ENCODE data around the gene C2orf81. TPM values are rescaled to one million over a fixed set of nuclear protein-coding genes. Genes with fewer than 3 reads are reported as not detected.

The C2orf81 gene
- total RNA-seq, 1 donor from 2014 or later: 2.4 TPM

DNA sequence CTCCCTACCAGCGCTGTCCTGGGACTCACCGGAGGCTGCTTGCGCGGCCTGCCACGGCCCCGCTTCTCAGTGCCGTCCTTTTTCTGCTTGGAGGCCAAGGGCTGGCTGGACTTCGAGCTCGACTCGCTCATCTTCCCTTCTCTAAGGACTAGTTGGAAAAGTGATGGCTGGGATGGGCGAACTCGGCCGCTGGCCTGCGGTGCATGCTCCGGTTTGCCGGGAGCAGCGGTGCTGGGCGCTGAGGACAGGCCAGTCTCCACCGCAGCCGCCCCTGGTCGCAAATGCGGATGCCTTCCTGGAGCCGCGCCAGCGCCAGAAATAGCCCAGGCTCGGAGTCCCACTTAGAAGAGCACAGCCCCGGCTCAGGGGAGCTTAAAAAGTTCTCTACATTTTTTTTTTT lies 3.1 kb downstream of the C2orf81 start:
- H3K36me3 Mint-ChIP-seq (ENCODE audit: unreplicated experiment): no peaks in the 10 kb centered on the region
- DNase-seq (ENCODE audit: extremely low spot score, unreplicated experiment): no peak
- TF ChIP-seq, protein P1, sequence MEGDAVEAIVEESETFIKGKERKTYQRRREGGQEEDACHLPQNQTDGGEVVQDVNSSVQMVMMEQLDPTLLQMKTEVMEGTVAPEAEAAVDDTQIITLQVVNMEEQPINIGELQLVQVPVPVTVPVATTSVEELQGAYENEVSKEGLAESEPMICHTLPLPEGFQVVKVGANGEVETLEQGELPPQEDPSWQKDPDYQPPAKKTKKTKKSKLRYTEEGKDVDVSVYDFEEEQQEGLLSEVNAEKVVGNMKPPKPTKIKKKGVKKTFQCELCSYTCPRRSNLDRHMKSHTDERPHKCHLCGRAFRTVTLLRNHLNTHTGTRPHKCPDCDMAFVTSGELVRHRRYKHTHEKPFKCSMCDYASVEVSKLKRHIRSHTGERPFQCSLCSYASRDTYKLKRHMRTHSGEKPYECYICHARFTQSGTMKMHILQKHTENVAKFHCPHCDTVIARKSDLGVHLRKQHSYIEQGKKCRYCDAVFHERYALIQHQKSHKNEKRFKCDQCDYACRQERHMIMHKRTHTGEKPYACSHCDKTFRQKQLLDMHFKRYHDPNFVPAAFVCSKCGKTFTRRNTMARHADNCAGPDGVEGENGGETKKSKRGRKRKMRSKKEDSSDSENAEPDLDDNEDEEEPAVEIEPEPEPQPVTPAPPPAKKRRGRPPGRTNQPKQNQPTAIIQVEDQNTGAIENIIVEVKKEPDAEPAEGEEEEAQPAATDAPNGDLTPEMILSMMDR (IDR thresholded peaks at IDR 0.05): no peak

DNA sequence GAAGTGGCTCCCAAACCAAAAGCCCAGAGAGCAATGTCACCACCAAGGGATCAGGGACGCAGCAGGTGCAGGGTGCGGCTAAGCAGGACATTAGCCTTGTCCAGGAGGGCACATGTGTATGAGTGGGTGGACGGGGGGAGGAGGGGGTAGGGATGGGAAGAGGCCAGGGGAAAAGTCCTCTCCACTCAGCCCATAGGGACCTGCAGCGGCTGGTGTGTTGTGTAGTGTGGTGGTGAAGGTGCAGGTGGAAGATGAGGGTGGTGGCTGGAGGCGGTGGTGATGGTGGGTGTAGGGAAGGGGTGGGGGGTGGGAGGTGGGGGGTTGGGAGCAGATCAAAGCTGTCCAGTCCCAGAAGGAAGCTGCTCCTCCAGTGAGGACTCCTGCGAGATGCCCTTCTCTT lies 3.7 kb downstream of the C2orf81 start:
- no peak for DNase-seq (ENCODE audit: extremely low spot score, unreplicated experiment)
- TF ChIP-seq, protein P1 (IDR thresholded peaks at IDR 0.05): no peak
- Mint-ChIP-seq H3K27me3 (ENCODE audit: unreplicated experiment) (peaks cover 4% of the 10 kb centered on the region), H3K4me3 (ENCODE audit: unreplicated experiment) (no peak overlapping the region), H3K27ac (ENCODE audit: unreplicated experiment) (no peak overlapping the region), H3K4me1 (ENCODE audit: unreplicated experiment) (peaks cover 8% of the 10 kb centered on the region), H3K36me3 (ENCODE audit: unreplicated experiment) (no peaks in the 10 kb centered on the region), H3K9me3 (ENCODE audit: unreplicated experiment) (no peaks in the 10 kb centered on the region)

More for the DNA sequence above, 3.1 kb downstream of the C2orf81 start:
- H3K4me1 Mint-ChIP-seq (ENCODE audit: unreplicated experiment): peaks cover 8% of the 10 kb centered on the region
- no peak overlapping the region for H3K4me3 Mint-ChIP-seq (ENCODE audit: unreplicated experiment)
- H3K27ac Mint-ChIP-seq (ENCODE audit: unreplicated experiment): no peak overlapping the region
- H3K9me3 Mint-ChIP-seq (ENCODE audit: unreplicated experiment): no peaks in the 10 kb centered on the region
- peaks cover 4% of the 10 kb centered on the region for H3K27me3 Mint-ChIP-seq (ENCODE audit: unreplicated experiment)

DNA sequence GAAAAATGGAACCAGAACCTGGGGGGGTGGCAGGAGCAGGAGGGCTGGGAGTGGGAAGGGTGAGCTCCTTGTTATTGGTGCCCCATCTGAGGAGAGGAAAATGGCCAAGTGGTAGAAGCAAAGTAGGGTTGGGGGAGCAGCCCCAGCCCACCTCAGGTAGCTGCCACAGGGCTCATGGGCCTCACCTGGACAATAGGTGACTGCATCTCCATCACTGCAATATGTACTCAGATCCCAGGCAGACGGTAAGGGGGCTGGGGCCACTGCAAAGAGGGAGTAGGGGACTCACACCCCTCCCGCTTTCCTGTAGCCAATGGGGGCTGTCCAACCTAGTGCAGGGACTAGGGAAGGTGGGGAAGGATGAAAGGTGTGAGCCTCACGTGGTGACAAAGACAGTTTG lies 4.2 kb downstream of the C2orf81 start:
- Mint-ChIP-seq H3K4me3 (ENCODE audit: unreplicated experiment) (no peak overlapping the region), H3K36me3 (ENCODE audit: unreplicated experiment) (no peaks in the 10 kb centered on the region), H3K27ac (ENCODE audit: unreplicated experiment) (no peak overlapping the region), H3K9me3 (ENCODE audit: unreplicated experiment) (no peaks in the 10 kb centered on the region), H3K4me1 (ENCODE audit: unreplicated experiment) (peaks cover 8% of the 10 kb centered on the region), H3K27me3 (ENCODE audit: unreplicated experiment) (peaks cover 4% of the 10 kb centered on the region)
- TF ChIP-seq, protein P1 (IDR thresholded peaks at IDR 0.05): no peak
- no peak for DNase-seq (ENCODE audit: extremely low spot score, unreplicated experiment)

DNA sequence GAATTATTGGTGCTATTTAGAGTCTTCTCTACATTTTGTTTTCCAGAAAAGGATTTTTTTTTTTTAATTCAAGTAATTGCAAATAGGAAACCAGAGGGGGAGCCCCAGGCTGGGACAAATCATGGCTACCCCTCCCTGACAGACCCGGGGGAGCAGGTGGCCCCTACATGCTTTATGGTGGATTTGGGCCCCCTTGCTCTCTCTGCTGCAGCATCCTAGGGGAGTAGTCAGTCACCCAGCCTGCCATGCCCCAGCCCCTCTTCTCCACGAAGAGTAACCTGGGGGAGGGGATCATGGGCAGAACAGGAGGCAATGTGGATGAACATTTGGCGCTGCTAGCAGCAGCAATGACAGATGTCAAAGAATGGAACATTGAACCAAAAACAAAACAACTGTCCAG lies 4.6 kb downstream of the C2orf81 start:
- Mint-ChIP-seq H3K4me1 (ENCODE audit: unreplicated experiment) (peaks cover 5% of the 10 kb centered on the region), H3K36me3 (ENCODE audit: unreplicated experiment) (no peaks in the 10 kb centered on the region), H3K27ac (ENCODE audit: unreplicated experiment) (no peak overlapping the region), H3K27me3 (ENCODE audit: unreplicated experiment) (peaks cover 4% of the 10 kb centered on the region), H3K4me3 (ENCODE audit: unreplicated experiment) (no peak overlapping the region), H3K9me3 (ENCODE audit: unreplicated experiment) (no peaks in the 10 kb centered on the region)
- no peak for DNase-seq (ENCODE audit: extremely low spot score, unreplicated experiment)
- TF ChIP-seq, protein P1 (IDR thresholded peaks at IDR 0.05): peak; percentile 12

DNA sequence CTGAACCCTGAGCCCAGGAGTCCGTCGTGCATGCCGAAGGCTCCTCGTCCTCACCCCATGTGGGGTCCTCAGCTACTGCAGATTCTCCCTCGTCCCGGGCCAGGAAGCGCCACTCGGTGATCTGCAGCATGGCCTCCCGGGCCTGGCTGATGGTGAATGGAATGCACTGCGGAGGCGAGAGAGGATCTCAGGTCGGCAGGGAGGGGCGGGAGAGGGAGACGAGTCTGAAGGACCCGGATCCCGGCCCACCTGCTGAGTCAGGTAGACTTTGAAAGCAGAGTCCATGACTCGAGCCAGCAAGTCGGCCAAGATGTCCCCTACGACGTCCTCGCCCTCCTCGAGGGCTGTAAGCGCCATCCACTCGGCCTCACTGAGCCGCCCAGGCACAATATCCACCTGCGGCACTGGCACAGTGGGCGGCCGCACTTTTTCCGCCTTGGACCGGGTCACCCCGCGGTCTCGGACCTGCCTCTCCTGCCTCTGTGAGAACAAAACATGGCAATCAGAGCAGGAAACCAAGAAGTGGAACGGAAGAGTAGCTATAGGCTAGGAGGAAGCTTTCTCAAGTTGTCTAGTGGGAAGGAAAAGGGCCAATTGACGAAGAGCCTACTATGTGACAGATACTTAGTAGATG lies 5.5 kb downstream of the C2orf81 start:
- TF ChIP-seq, protein P1 (IDR thresholded peaks at IDR 0.05): no peak
- H3K4me1 Mint-ChIP-seq (ENCODE audit: unreplicated experiment): no peaks in the 10 kb centered on the region
- no peak overlapping the region for H3K4me3 Mint-ChIP-seq (ENCODE audit: unreplicated experiment)
- H3K9me3 Mint-ChIP-seq (ENCODE audit: unreplicated experiment): no peaks in the 10 kb centered on the region
- H3K36me3 Mint-ChIP-seq (ENCODE audit: unreplicated experiment): no peaks in the 10 kb centered on the region
- peaks cover 6% of the 10 kb centered on the region for H3K27me3 Mint-ChIP-seq (ENCODE audit: unreplicated experiment)
- no peak for DNase-seq (ENCODE audit: extremely low spot score, unreplicated experiment)
- no peak overlapping the region for H3K27ac Mint-ChIP-seq (ENCODE audit: unreplicated experiment)

Measured in osteocyte (in vitro differentiated cells).